Adrenal gland (tissue), 12 donors: ENCODE measurements around the gene A4GALT. TPM values are rescaled to one million over a fixed set of nuclear protein-coding genes. Genes with fewer than 3 reads are reported as not detected.
A peak's percentile ranks its signal among the peaks of the same experiment; 100 is the strongest.

Experiments used
- DNase-seq, 7 donors: peaks; one replicate each; pipeline ENCODE4 v3.0.0-alpha.2; 2019 to 2020
- H3K27ac ChIP-seq, 5 donors: fragments of 200-600 bp; sonication (generic) in 4 of 5; 1 replicate in 3 of 5; 2 replicates in 2 of 5; pipeline versions ENCODE4 v1.5.1 to v1.8.0; 2016 to 2020; ENCODE audit warnings: mild to moderate bottlenecking in 1 of 5
- H3K27me3 ChIP-seq: fragments of 200-600 bp; 2 replicates; pipeline ENCODE4 v1.8.0; 2021
- H3K36me3 ChIP-seq, 2 donors: fragments of 200-600 bp; replicated peaks in 1 of 2; 1 replicate in 1 of 2; 2 replicates in 1 of 2; pipeline versions ENCODE4 v1.5.1 to v1.8.0; 2018 to 2022
- H3K4me1 ChIP-seq, 2 donors: fragments of 200-600 bp; replicated peaks in 1 of 2; 1 replicate in 1 of 2; 2 replicates in 1 of 2; pipeline versions ENCODE4 v1.5.1 to v1.8.0; 2018 to 2021
- H3K4me3 ChIP-seq, 4 donors: fragments of 200-600 bp; sonication (generic) in 3 of 4; one replicate each; pipeline ENCODE4 v1.5.1; 2016 to 2018
- H3K9me3 ChIP-seq, 3 donors: fragments of 200-600 bp; sonication (generic) in 1 of 3; replicated peaks in 1 of 3; 1 replicate in 2 of 3; 2 replicates in 1 of 3; pipeline versions ENCODE4 v1.5.1 to v1.8.0; 2016 to 2021
- POLR2A ChIP-seq, 2 donors: fragments of 450-650 bp; IDR thresholded peaks; one replicate each; pipeline ENCODE4 v1.6.1; 2017; ENCODE audit warnings: antibody characterized with exemption in 2 of 2, mild to moderate bottlenecking in 2 of 2, moderate library complexity in 1 of 2
- WGBS, 4 donors: extraction: QIAGEN DNeasy Blood & Tissue Kit in 2 of 4; methylation state at CpG; one replicate each; pipeline versions ENCODE4 v1.1.5 to v1.1.7; 2013 to 2017; 5-methylcytosine and 5-hydroxymethylcytosine counted together
- intact Hi-C, 2 donors: fragments of 100-400 bp; cut with DNase I; formaldehyde crosslinking; loops; one replicate each; pipeline versions ENCODE4 v1.14.1 to v1.15.0; 2022 to 2023
- polyA plus RNA-seq, 3 donors: library from polyadenylated mRNA; stranded (reverse); fragments of 200-250 nt in 2 of 3; fragments of 350-450 nt in 1 of 3; fragmentation: Illumina TruSeq in 1 of 3; extraction: RNeasy Lipid Tissue Mini Kit (QIAGEN cat#74804) in 1 of 3; gene quantifications; one replicate each; pipeline ENCODE4 v1.2.3, GENCODE V29; 2013 to 2014
- total RNA-seq, 9 donors: library from RNA; depleted of rRNA in 4 of 9; stranded (reverse); fragments of >200 nt in 4 of 9; fragments of 120-200 nt in 1 of 9; fragmentation: NEBNext Ultra II Directional in 1 of 9; extraction: Animal tissue kit (Norgen Biotek cat#: 25700) in 1 of 9; gene quantifications; one replicate each; pipeline versions ENCODE4 v1.1.0 to v1.2.4, GENCODE V29; 2013 to 2023
- TF ChIP-seq, protein P1 (sequence below), 6 experiments: fragments of 450-650 bp in 4 of 6; fragments of 200-600 bp in 2 of 6; sonication (generic) in 1 of 6; IDR thresholded peaks; 1 replicate in 5 of 6; 2 replicates in 1 of 6; pipeline versions ENCODE4 v1.5.1 to v1.8.0; 2016 to 2021; ENCODE audit warnings: antibody characterized with exemption in 6 of 6, mild to moderate bottlenecking in 2 of 6, moderate library complexity in 1 of 6
- donor health status: healthy with polysubstance abuse.
- donor health status: Bipolar disorder and iron deficiency.
- donor health status: DM: yes; HTN: yes; CAD: no.
- donor health status: DM: no; HTN: no; CAD: no.
- donor health status: DM: no; HTN: no; CAD: no.
- donor health status: DM: yes; HTN: yes; CAD: no.

The A4GALT gene
- total and polyA plus RNA-seq, 12 donors = 1.9 to 29.8 (median 17.4) TPM

DNA sequence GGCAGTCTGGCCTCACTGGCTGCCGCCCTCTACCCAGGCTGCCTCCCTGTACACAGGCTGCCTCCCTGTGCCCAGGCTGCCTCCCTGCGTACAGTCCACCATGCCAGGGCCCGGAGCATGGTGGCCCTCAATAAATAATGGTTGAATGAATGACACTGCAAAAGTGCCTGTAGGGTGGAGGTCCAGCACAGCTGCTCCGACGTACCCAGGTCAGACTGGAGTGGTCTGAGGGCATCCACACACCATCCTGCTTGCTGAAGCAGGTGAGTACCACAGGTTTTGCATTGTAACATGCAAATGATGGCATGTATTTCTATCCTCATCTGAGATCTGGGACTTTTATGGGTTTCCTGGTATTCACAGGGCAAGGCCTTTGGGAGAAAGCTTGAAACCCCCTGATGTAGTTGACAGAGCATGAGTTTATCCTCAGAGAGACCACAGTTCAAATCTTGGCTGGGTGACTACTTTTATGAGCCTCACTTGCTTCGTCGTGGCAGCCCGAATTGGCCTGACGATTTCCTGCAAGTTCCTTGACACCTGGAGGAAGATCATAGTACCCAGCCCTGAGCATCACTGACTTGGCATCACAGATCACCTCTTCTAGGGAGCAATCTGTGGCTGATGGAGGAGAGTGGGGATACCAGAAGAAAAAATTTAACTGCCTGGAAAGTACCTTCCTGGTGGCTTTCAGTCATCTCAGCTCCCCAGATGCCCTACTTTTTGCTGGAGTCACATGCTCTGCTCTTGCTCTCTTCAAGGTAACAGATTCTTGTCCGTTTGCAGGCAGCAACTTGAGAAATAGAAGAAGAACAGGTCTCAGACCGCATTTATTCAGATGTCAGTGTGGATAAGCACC is 55.5 kb downstream of the A4GALT start:
- no peaks in the 10 kb centered on the region for H3K27me3 ChIP-seq
- H3K36me3 ChIP-seq = no peaks in the 10 kb centered on the region
- DNase-seq = no peak
- intact Hi-C loops = loop anchor here (5.0 to 10.0 kb wide), 3 partner anchors 37 to 157 kb away; no protein-coding TSS in a partner anchor
- H3K27ac ChIP-seq = no peak overlapping the region
- TF ChIP-seq POLR2A (IDR thresholded peaks at IDR 0.05) = no peak
- TF ChIP-seq, protein P1, sequence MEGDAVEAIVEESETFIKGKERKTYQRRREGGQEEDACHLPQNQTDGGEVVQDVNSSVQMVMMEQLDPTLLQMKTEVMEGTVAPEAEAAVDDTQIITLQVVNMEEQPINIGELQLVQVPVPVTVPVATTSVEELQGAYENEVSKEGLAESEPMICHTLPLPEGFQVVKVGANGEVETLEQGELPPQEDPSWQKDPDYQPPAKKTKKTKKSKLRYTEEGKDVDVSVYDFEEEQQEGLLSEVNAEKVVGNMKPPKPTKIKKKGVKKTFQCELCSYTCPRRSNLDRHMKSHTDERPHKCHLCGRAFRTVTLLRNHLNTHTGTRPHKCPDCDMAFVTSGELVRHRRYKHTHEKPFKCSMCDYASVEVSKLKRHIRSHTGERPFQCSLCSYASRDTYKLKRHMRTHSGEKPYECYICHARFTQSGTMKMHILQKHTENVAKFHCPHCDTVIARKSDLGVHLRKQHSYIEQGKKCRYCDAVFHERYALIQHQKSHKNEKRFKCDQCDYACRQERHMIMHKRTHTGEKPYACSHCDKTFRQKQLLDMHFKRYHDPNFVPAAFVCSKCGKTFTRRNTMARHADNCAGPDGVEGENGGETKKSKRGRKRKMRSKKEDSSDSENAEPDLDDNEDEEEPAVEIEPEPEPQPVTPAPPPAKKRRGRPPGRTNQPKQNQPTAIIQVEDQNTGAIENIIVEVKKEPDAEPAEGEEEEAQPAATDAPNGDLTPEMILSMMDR (IDR thresholded peaks at IDR 0.05) = no peak
- H3K4me1 ChIP-seq = peaks cover 0 to 9% of the 10 kb centered on the region in 2 donors
- 67 to 81% (median 73%) methylated on average over 3 to 11 of the region's 11 CpGs for WGBS, 4 donors
- H3K9me3 ChIP-seq = no peaks in the 10 kb centered on the region
- no peak overlapping the region for H3K4me3 ChIP-seq

DNA sequence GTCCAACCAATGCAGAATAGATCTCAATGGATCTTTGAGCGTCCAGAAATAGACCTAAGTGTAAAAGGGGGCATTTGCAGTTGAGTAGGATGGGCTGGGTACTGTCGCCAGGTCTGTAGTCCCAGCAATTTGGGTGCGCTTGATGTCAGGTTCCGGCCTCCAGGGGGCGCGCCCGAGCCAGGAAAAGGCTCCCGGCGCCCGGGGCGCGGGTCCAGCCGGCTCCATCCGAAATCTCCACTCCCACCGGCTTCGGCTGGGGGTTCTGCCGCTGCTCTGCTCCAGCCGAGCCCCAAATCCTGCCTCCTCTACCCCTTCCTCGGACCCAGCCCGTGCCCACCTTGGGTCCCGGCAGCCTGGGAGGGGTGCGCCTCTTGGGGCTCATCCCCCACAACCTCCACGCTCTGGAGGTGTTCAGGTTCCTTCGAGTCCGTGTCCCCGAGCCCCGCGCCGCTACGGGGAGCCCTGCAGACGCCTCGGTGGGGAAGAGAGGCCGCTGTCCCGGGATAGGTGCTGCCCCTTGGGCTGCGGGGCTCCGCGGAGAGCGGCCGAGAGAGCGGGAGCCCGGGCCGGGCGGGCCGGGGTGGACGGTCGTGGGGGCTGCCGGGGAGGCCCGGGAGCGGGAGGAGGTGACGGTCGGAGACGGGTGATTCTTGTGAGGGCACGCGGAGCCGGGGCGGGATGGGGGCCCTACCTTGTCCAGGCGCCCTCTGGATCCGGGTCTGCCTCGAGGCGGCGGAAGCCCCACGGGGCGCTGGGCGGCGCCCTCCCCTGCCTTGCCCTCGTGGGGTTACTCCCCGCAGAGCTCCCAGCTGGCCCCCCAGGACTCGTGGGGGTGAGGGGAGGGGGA is 58.5 kb downstream of the A4GALT start:
- Histone ChIP-seq H3K36me3 (no peaks in the 10 kb centered on the region), H3K27me3 (no peaks in the 10 kb centered on the region), H3K4me3 (peak overlapping the region in 1 of 4 donors; percentile 56), H3K27ac (peak overlapping the region in 2 of 5 donors; percentile 3 to 9), H3K9me3 (no peaks in the 10 kb centered on the region), H3K4me1 (peaks cover 0 to 9% of the 10 kb centered on the region in 2 donors)
- no peak for TF ChIP-seq POLR2A (IDR thresholded peaks at IDR 0.05)
- TF ChIP-seq, protein P1 (IDR thresholded peaks at IDR 0.05) = peak; percentile 62 to 87 (median 74)
- DNase-seq = peak; percentile 72 to 90 (median 82)
- 0 to 7% (median 5%) methylated on average over 9 to 68 of the region's 68 CpGs for WGBS, 4 donors
- intact Hi-C loops = loop anchor here (5.0 to 10.0 kb wide), 3 partner anchors 40 to 160 kb away; no protein-coding TSS in a partner anchor

DNA sequence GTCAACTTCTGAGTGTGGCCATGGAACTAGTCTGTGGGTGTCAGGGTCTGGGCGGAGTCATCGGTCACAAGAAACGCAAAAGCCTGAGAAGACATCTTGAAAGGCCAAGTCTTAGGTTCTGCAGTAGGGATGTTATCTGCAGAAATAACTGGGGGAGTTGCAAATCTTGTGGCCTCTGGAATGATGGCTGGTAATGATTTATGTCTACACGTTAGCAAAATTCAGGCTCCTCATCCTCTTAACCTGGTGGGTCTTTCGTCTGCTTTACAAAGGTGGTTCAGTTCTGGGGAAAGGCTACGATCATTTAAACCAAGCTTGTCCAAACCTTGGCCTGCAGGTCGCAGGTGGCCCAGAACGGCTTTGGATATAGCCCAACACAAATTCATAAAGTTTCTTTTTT is 64.1 kb downstream of the A4GALT start:
- TF ChIP-seq POLR2A (IDR thresholded peaks at IDR 0.05) = no peak
- TF ChIP-seq, protein P1 (IDR thresholded peaks at IDR 0.05) = no peak
- H3K36me3 ChIP-seq = no peaks in the 10 kb centered on the region
- no peaks in the 10 kb centered on the region for H3K9me3 ChIP-seq
- H3K4me3 ChIP-seq = no peak overlapping the region
- H3K4me1 ChIP-seq = peaks cover 0 to under 1% of the 10 kb centered on the region in 2 donors
- no peak for DNase-seq
- H3K27ac ChIP-seq = no peak overlapping the region
- no peaks in the 10 kb centered on the region for H3K27me3 ChIP-seq
- WGBS, 4 donors = 90 to 95% (median 90%) methylated on average over 8 of the region's 8 CpGs
- intact Hi-C loops = no loop called here

DNA sequence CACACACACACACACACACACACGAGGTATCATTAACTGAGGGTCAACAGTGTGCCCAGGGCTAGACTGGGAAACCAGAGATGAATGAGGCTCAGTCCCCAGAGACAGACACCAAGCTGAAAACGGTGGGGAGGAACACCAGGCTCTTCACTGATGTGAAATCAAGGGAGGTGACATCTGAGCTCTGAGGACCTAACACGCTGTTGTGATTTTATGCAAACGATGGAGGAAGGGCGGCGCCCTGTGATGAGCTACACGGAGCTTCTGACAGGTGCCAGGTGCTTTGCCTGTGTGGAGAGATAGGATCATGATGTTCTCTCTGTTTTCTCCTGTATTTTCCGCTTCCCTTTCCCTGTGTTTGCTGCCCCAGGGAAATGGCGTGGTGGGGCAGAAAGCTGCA is 65.0 kb downstream of the A4GALT start:
- intact Hi-C loops = no loop called here
- H3K9me3 ChIP-seq = no peaks in the 10 kb centered on the region
- WGBS, 4 donors = 70 to 81% (median 79%) methylated on average over 8 to 9 of the region's 9 CpGs
- H3K27ac ChIP-seq = no peak overlapping the region
- H3K4me3 ChIP-seq = no peak overlapping the region
- no peaks in the 10 kb centered on the region for H3K36me3 ChIP-seq
- no peaks in the 10 kb centered on the region for H3K27me3 ChIP-seq
- no peaks in the 10 kb centered on the region for H3K4me1 ChIP-seq
- no peak for DNase-seq
- TF ChIP-seq, protein P1 (IDR thresholded peaks at IDR 0.05) = no peak
- no peak for TF ChIP-seq POLR2A (IDR thresholded peaks at IDR 0.05)
